K562 (cell line): ENCODE measurements around the gene ULBP1. TPM values are rescaled to one million over a fixed set of nuclear protein-coding genes. Genes with fewer than 3 reads are reported as not detected.
"Not testable (repeated sequence)": the region's sequence is repeated elsewhere in the genome, so short reads cannot be mapped to it uniquely, and the experiment has no call there.

ENCODE experiments used
- ATAC-seq: fragments of 200-7000 bp; cut with Tn5 transposase; 3 replicates; pipeline ENCODE4 v1.9.1; 2020; ENCODE audit warnings: moderate library complexity
- BruUV-seq: library from RNA; stranded (reverse); fragments of 400-500 nt; replicated peaks from 2 replicates; lab custom pipeline; 2021; lab: Mats Ljungman, UMichigan
- CTCF ChIA-PET: fragments of 300-600 bp; formaldehyde crosslinking; extraction: SDS; loops from one replicate; lab custom pipeline; 2021; ENCODE audit warnings: low intra/inter-chr PET ratio; lab: Yijun Ruan, JAX
- POLR2A ChIA-PET: fragments of 300-600, 350-650 bp; sonication (Branson Sonifier 250); formaldehyde crosslinking; extraction: SDS; loops from one replicate; lab custom pipeline; 2021; ENCODE audit warnings: antibody characterized with exemption, inconsistent platforms; lab: Yijun Ruan, JAX
- DNase-seq, 4 experiments: peaks; one replicate each; pipeline versions ENCODE4 v3.0.0 to v3.0.0-alpha.2; 2011 to 2018; ENCODE audit warnings: low spot score in 3 of 4, mixed read lengths in 3 of 4; ENCODE audit errors: extremely low read depth in 1 of 4
- FAIRE-seq: peaks from 2 replicates; lab custom pipeline; 2011; peaks lifted over from hg19 to GRCh38; lab: Jason Lieb, UNC
- H2AFZ ChIP-seq: 2 replicates; pipeline ENCODE4 v1.6.0; 2011; ENCODE audit warnings: low read depth, low read length, control low read depth, inconsistent platforms
- H3K27ac ChIP-seq: fragments of 200-600 bp; 3 replicates; pipeline ENCODE4 v1.8.0; 2011; ENCODE audit warnings: low read depth, mild to moderate bottlenecking, control low read depth, inconsistent platforms, low read length, moderate library complexity, mixed read lengths; ENCODE audit errors: extremely low read depth
- H3K27me3 ChIP-seq, 2 experiments: fragments of 300-600 bp in 1 of 2; 2 replicates in 1 of 2; 3 replicates in 1 of 2; pipeline versions ENCODE4 v1.6.0 to v1.8.0; 2011; ENCODE audit warnings: inconsistent platforms in 2 of 2, low read length in 2 of 2, mild to moderate bottlenecking in 1 of 2, mixed read lengths in 1 of 2, moderate library complexity in 1 of 2; ENCODE audit not compliant: control insufficient read depth in 2 of 2, insufficient read depth in 2 of 2
- H3K36me3 ChIP-seq: fragments of 300-600 bp; 3 replicates; pipeline ENCODE4 v1.8.0; 2011; ENCODE audit warnings: mild to moderate bottlenecking, low read length, inconsistent platforms; ENCODE audit not compliant: control insufficient read depth, insufficient read depth
- H3K4me1 ChIP-seq, 2 experiments: fragments of 200-600 bp in 1 of 2; replicated peaks in 1 of 2; 2 replicates in 1 of 2; 3 replicates in 1 of 2; pipeline versions ENCODE4 v1.5.1 to v1.8.0; 2011; ENCODE audit warnings: inconsistent platforms in 2 of 2, low read length in 2 of 2, mild to moderate bottlenecking in 1 of 2, mixed read lengths in 1 of 2, moderate library complexity in 1 of 2; ENCODE audit not compliant: control insufficient read depth in 2 of 2, insufficient read depth in 2 of 2
- H3K4me2 ChIP-seq: 2 replicates; pipeline ENCODE4 v1.6.1; 2011; ENCODE audit warnings: low read length, control low read depth, inconsistent platforms, mixed read lengths; ENCODE audit not compliant: insufficient read depth
- H3K4me3 ChIP-seq: fragments of 200-600 bp; sonication (generic), shearing (Covaris generic); 2 replicates; pipeline ENCODE4 v1.5.1; 2016; ENCODE audit warnings: control low read depth, inconsistent platforms
- H3K79me2 ChIP-seq: fragments of 200-600 bp; 3 replicates; pipeline ENCODE4 v1.8.0; 2011; ENCODE audit warnings: low read length, inconsistent platforms; ENCODE audit not compliant: control insufficient read depth, insufficient read depth
- H3K9ac ChIP-seq, 2 experiments: 2 replicates each; pipeline versions ENCODE4 v1.6.0 to v1.6.1; 2011; ENCODE audit warnings: low read depth in 2 of 2, low read length in 2 of 2, control low read depth in 1 of 2, inconsistent platforms in 1 of 2, mild to moderate bottlenecking in 1 of 2, mixed read lengths in 1 of 2; ENCODE audit not compliant: insufficient read depth in 1 of 2
- H3K9me1 ChIP-seq: one replicate; pipeline ENCODE4 v1.6.0; 2011; ENCODE audit warnings: inconsistent platforms, mild to moderate bottlenecking, low read length, moderate library complexity; ENCODE audit not compliant: control insufficient read depth, insufficient read depth
- H3K9me3 ChIP-seq: replicated peaks from 2 replicates; pipeline ENCODE4 v1.5.1; 2011; ENCODE audit warnings: low read depth, low read length, inconsistent platforms; ENCODE audit not compliant: control insufficient read depth, insufficient read depth
- H4K20me1 ChIP-seq: replicated peaks from 2 replicates; pipeline ENCODE4 v1.6.1; 2011; ENCODE audit warnings: low read length, inconsistent platforms, mixed read lengths; ENCODE audit not compliant: control insufficient read depth, insufficient read depth
- WGBS: fragments of 100-300 bp; shearing (Covaris generic); methylation state at CpG from one replicate; pipeline ENCODE4 v1.1.6; 2016; ENCODE audit warnings: low coverage, mixed read lengths; ENCODE audit not compliant: insufficient coverage; ENCODE audit errors: missing lambda C conversion rate; 5-methylcytosine and 5-hydroxymethylcytosine counted together
- in situ Hi-C: fragments of 300-500 bp; cut with MboI; formaldehyde crosslinking; loops from 4 replicates; pipeline ENCODE4 v1.15.0; 2018; ENCODE audit warnings: inconsistent platforms, mixed read lengths
- intact Hi-C: fragments of 100-400 bp; cut with micrococcal nuclease; formaldehyde crosslinking; loops from 2 replicates; pipeline ENCODE4 v1.14.2; 2022
- polyA plus RNA-seq, 8 experiments: library from polyadenylated mRNA; depleted of rRNA in 4 of 8; stranded (reverse) in 5 of 8; unstranded in 3 of 8; fragments of >200 nt; fragmentation: Nextera tagmentation in 2 of 8; fragmentation: Illumina TruSeq in 1 of 8; extraction: Ambion mirVana in 2 of 8; extraction: Trizol in 1 of 8; gene quantifications; 2 replicates each; pipeline versions ENCODE4 v1.2.1 to v1.2.3, GENCODE V29; 2011 to 2014; ENCODE audit warnings: inconsistent platforms in 1 of 8, missing spikeins in 1 of 8
- total RNA-seq, 7 experiments: library from RNA; depleted of rRNA in 6 of 7; stranded (reverse); fragments of >200 nt in 6 of 7; fragmentation: Illumina TruSeq in 2 of 7; extraction: Trizol in 2 of 7; gene quantifications; 2 replicates each; pipeline versions ENCODE4 v1.2.1 to v1.2.3, GENCODE V29; 2011 to 2021; ENCODE audit warnings: low replicate concordance in 1 of 7

The ULBP1 gene
- total and polyA plus RNA-seq, 9 of the 15 experiments (the other 6 are each of a cell fraction or from before 2014, with no cell fraction given) = 0.33 to 6.0 (median 2.5) TPM

DNA sequence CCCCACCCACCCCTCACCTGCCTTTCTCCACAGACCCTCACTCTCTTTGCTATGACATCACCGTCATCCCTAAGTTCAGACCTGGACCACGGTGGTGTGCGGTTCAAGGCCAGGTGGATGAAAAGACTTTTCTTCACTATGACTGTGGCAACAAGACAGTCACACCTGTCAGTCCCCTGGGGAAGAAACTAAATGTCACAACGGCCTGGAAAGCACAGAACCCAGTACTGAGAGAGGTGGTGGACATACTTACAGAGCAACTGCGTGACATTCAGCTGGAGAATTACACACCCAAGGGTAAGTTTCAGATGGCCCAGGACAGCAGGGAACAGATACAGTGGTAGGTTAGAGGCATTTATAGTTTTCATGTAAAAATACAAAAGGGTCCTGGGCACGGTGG lies 18.5 kb upstream of the ULBP1 start:
- Histone ChIP-seq H3K27me3 (peaks cover under 1 to 41% of the 10 kb centered on the region in 2 experiments; a peak in 3 of 5 replicates), H3K4me1 (peaks cover 0 to 16% of the 10 kb centered on the region in 2 experiments; a peak in 2 of 5 replicates)
- H3K9me1 ChIP-seq, POLR2A ChIA-PET, H3K9ac ChIP-seq, DNase-seq, H3K4me2 ChIP-seq, intact Hi-C loops, H3K79me2 ChIP-seq, H3K36me3 ChIP-seq, H3K9me3 ChIP-seq, H3K27ac ChIP-seq, BruUV-seq, H2AFZ ChIP-seq, ATAC-seq, FAIRE-seq, H4K20me1 ChIP-seq, H3K4me3 ChIP-seq, CTCF ChIA-PET: not testable (repeated sequence)
- in situ Hi-C loops = loop anchor here (10.0 kb wide), 1 partner anchor 460 kb away; no protein-coding TSS in a partner anchor
- 15% methylated on average over 3 of the region's 6 CpGs for WGBS

DNA sequence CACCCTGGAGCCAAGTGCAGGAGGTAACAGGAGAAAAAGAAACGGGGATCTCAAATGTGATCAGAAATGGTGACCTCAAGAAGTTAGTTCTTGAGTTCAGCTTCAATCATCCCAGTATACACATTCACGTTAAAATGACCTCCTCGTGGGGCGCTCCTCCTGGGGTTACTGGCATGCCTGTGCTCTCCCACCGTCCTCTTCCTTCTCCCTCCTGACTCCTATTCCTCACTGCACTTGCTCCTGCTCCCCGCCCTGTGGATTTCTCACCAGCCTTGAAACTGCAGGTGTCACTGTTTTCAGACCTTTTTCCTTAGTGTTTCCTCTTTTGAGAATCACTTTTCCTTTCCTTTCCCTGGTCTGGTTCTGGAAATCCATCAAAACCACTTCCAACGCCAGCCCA lies 17.1 kb upstream of the ULBP1 start:
- H3K4me3 ChIP-seq, H3K27ac ChIP-seq, H4K20me1 ChIP-seq, POLR2A ChIA-PET, H3K9me1 ChIP-seq, H3K79me2 ChIP-seq, H3K9ac ChIP-seq, CTCF ChIA-PET, H2AFZ ChIP-seq, H3K4me2 ChIP-seq, H3K9me3 ChIP-seq, ATAC-seq, H3K4me1 ChIP-seq, BruUV-seq, DNase-seq, H3K36me3 ChIP-seq, FAIRE-seq, intact Hi-C loops: not testable (repeated sequence)
- in situ Hi-C loops = loop anchor here (10.0 kb wide), 1 partner anchor 458 kb away; no protein-coding TSS in a partner anchor
- WGBS = 2% methylated on average over 7 of the region's 7 CpGs
- peaks cover 6 to 50% of the 10 kb centered on the region in 2 experiments; a peak in 4 of 5 replicates for H3K27me3 ChIP-seq

DNA sequence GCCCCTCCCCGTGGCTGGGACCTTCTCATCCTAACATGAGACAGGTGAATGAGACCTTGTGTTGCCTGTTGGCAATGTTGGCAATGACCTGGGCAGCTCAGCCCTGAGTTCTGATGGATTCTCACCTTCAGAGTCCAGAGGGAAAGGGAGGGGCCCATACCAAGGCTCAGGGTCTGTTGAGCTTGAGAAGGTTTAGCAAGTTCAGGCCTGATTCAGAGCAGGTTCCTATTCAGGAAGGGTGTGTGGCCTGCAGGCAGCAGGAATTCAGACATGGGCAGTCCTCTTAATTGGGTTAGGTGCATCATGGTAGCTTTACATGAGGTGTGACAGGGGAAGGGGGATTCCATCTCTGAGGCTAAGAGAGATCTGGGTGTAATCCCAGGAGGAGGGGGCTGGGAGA lies 16.2 kb upstream of the ULBP1 start:
- intact Hi-C loops, H3K4me2 ChIP-seq, FAIRE-seq, POLR2A ChIA-PET, CTCF ChIA-PET, H3K27ac ChIP-seq, H3K9ac ChIP-seq, H2AFZ ChIP-seq, H4K20me1 ChIP-seq, BruUV-seq, ATAC-seq, H3K79me2 ChIP-seq, H3K4me1 ChIP-seq, DNase-seq, H3K9me3 ChIP-seq, H3K36me3 ChIP-seq, H3K9me1 ChIP-seq, H3K4me3 ChIP-seq: not testable (repeated sequence)
- in situ Hi-C loops = loop anchor here (10.0 kb wide), 1 partner anchor 457 kb away; no protein-coding TSS in a partner anchor
- H3K27me3 ChIP-seq = peaks cover 11 to 44% of the 10 kb centered on the region in 2 experiments
- no CpG with 5 or more reads among the region's 1 CpG for WGBS
